Stimulated activated CD4-positive, alpha-beta T cell treated with anti-CD3 and anti-CD28 coated beads, Interleukin-12 subunit alpha, Interleukin-12 subunit beta, amount 100 ng/mL, for 4 hours (primary cell): ENCODE measurements around the gene ZNF181.

Source experiments
- DNase-seq: peaks from one replicate; pipeline ENCODE4 v3.0.0-alpha.2; 2020

The ZNF181 gene

DNA sequence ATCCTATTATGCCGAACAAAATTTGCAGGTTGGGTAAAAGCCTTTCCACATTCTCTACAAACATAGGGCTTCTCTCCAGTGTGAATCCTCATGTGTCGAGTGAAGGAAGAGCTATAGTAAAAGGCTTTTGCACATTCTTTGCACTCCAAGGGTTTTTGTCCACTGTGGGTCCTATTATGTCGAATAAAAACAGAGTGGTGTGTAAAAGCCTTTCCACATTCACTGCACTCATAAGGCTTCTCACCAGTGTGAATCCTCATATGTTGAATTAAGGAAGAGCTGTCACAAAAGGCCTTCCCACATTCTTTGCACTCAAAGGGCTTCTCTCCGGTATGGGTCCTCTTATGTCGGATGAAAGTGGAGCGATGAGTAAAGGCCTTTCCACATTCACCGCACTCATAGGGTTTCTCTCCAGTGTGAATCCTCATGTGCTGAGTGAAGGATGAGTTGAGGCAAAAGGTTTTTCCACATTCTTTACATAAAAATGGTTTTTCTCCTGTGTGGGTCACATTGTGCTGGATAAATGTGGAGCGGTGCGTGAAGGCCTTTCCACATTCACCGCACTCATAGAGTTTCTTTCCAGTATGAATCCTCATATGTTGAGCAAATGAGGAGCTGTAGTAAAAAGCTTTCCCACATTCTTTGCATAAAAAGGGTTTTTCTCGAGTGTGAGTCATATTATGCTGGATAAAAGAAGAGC lies 25.3 kb downstream of the ZNF181 start:
- no peak for DNase-seq

DNA sequence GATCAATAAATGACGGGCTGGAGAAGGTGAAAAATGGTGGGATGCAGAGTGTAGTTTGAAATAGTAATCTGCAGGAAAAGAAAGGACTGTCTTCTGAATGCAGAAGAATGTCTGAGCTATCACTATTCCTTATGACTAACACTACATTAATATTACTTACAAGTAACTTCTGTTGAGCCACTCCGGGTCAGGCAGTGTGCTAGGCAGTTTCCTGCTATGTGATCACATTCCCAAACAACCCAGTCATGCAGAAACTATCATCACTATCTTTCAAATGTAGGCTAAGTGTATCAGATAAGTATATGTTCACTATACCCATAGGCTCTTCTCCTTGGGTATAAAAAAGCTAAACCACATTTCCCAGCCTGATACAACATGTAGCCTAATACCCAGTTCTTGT lies 32.3 kb downstream of the ZNF181 start:
- DNase-seq = no peak

DNA sequence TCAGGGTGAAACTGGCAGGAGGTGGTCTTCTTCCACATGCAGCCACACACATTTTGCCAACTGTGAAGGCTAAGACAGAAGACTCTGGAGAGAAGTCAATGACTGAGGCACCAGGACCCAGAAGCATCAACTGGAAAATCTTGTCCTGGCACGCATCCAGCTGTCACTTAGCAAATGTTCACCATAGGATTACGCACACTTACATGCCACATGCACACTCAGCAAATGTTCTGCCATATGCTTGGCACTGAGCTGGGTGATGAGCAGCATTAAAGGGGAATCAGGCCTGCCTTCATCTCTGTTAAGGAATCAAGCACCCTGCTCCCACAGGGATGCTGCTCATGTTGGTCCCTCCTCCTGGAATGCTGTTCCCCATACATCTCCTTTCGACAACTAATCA lies 33.9 kb downstream of the ZNF181 start:
- no peak for DNase-seq

DNA sequence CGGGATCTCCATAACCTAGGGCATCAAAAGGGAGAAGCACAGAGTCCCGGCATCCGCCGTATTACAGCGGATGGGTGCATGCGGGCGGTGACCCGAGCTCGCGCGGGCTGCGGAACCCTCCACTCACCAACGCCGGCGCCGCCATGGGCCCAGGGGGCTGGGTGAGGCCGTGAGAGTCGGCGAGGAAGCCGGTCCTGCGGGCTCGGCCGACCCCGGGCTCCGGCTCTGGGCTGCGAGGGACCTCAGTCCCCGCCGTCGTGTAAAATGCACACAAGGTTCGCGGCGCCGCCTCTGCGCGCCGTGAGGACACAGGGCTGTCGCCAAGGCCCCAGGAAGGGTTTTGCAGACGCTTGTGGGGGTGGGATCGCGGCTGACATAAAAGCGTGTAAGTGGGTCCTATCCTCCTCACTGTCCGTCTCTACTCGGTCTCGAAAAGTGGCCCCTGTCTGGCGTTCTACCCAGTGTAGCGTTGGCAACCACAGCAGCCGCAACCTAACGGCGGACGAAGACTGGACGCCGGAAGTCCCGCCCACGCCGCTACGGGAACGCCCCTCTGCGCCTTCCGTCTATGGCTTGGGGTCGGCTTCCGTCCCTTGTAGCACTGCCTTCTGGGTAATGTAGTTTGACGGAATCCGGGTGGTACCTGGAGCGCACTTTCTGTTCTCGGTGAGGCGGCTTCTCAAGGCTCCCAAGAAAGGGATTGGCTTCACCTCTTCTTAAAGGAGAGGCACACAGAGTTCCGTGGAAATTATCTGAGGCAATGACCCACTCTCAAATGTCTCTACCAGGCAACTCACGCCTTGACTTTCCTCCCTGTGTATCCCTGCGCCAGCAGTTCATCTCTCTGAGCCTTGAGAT lies 38.9 kb downstream of the ZNF181 start, which contains the start of gene ZNF599:
Gene ZNF599, minus strand, starts transcription at position 519 of the 858 bp plus-strand sequence. Its CDS starts 374 bp downstream, at position 145.
- peak; percentile 89 for DNase-seq

DNA sequence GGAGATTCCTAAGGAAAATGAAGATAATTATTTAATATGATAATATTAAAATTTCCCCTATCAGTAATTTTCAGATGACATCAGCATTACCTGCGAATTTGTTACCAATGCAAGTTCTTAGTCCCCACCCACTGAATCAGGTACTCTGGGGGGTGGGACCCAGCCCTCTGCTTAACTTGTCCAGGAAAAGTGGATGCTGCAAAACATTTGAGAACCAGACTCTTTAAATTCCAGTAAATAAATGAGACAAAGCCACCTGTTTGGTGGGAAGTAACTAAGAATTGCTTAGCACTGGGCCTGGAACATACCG lies 39.5 kb downstream of the ZNF181 start:
- no peak for DNase-seq

DNA sequence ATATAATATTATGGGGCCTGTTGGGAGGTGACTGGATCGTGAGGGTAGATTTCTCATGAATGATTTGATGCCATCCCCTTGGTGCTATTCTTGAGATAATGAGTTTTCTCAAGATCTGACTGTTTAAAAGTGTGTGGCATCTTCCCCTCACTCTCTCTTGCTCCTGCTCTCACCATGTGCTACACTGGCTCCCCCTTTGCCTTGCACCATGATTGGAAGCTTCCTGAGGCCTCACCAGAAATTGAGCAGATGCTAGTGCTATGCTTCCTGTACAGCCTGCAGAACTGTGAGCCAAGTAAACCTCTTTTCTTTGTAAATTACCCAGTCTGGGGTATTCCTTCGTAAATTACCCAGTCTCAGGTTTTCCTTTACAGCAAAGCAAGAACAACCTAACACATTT lies 40.8 kb downstream of the ZNF181 start:
- no peak for DNase-seq

DNA sequence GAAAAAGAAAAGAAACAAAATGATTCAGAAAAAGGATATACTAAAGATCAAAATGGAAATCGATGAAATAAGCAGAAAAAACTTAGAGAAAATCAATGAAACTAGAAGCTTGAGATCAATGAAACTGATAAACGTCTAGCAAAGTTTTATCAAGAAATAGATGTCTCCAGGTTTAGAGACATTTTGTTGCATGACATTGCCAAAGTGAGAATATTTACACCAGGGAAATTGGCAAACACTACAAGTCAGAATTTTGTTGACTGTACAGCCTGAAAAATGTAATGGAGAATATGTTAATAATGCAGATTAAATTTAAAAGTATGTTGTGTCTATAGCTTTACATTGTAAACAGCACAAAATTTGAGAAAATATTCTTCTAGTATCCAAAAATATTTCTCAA lies 44.3 kb downstream of the ZNF181 start:
- DNase-seq = no peak

DNA sequence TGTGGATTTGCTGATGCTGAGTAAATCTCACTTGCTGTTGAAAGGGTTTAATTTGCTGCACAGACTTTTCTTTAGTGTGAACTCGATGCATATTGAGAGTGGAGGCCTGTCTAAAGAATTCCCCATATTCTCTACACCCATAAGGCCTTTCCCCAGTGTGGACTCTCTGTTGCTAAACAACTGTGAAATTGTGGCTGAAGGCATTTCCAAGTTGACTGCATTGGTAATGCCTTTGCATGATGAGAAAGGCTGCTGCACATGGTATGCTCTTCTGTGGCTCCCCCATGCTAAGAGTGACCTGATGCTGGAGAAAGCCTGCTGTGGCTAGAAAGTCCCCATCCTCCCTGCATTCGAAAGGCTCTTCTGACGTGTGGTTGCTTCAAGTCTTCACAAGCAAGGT lies 45.6 kb downstream of the ZNF181 start:
- no peak for DNase-seq

DNA sequence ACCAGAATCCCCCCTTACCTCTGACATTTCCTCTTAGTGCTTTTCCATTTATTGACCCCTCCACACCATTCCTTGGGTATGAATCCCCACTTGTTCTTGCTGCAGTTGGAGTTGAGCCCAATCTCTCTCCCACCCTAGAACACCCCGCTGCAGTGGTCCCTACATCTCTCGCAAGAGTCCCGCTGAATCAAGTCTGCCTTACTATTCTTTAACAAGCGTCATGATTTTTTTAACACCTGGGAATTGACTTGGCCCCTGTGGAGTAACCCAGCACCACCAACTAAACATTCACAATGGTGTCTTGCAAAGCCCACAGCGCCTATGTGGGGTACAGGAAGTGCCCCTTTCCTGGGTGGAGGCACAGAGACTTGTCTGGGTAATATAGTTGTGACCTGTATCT lies 52.2 kb downstream of the ZNF181 start:
- DNase-seq = no peak

DNA sequence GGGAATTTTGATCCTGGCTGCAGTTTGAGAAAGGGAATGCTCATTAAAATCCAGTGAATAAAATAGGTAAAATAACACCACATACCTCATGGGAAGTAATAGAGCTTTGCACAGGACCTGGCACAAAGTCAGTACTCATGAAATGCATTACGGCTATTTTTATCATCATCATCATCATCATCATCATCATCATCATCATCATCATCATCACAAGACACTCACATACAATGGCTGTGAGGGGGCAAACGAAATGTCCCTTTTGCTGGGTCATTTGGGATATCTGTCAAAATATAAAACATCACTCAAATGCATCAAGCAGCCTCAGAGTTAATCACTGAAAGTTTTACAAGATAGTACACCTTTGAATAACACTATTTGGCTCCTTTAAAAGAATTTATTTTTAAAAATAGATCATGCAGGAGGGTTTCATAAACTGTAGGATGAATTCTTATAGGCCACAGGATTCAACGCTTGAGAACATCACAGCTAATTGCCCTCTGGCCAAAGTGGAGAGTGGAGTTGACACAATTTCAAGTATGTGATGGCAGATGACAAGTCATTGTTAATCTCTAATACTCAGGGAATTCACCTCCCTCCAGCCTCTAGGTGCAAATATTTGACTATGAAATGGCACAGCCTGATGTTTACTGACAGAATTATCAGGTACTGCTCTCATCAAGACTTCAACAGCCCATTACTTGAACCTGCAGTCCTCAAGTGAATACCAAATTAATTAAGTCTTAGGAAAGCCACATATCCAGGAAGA lies 53.2 kb downstream of the ZNF181 start:
- DNase-seq = no peak

DNA sequence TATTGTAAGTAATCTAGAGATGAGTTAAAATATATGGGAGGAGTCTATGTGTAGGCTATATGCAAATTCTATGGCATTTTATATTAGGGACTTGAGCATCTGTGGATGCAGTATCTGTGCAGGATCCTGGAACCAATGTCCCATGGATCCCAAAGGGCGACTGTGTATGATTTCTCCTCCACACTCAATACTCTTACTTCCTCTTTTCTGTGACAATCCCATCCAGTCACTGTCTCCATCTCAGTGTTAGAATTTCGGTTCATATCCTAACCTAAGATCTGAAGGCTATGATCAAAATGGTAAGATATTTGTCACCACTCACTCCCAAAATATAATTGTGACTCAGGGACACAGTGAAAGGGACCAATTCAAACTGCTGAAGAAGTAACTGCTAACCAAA lies 54.0 kb downstream of the ZNF181 start:
- no peak for DNase-seq

DNA sequence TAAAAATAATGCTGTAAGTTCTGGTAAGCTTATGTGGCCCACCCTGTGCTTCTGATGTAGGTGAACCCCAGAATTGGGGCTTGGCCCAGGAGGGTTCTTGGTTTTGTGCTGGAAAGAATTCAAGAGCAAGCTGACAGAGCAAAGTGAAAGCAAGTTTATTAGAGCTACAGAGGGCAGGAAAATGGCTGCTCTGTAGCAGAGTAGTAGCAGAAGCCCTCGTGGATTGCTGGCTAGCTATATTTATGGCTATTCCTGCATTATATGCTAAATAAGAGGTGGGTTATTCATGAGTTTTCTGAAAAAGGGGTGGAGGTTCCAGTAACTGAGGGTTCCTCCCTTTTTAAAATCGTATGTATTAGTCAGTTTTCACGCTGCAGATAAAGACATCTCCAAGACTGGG lies 59.5 kb downstream of the ZNF181 start:
- no peak for DNase-seq

DNA sequence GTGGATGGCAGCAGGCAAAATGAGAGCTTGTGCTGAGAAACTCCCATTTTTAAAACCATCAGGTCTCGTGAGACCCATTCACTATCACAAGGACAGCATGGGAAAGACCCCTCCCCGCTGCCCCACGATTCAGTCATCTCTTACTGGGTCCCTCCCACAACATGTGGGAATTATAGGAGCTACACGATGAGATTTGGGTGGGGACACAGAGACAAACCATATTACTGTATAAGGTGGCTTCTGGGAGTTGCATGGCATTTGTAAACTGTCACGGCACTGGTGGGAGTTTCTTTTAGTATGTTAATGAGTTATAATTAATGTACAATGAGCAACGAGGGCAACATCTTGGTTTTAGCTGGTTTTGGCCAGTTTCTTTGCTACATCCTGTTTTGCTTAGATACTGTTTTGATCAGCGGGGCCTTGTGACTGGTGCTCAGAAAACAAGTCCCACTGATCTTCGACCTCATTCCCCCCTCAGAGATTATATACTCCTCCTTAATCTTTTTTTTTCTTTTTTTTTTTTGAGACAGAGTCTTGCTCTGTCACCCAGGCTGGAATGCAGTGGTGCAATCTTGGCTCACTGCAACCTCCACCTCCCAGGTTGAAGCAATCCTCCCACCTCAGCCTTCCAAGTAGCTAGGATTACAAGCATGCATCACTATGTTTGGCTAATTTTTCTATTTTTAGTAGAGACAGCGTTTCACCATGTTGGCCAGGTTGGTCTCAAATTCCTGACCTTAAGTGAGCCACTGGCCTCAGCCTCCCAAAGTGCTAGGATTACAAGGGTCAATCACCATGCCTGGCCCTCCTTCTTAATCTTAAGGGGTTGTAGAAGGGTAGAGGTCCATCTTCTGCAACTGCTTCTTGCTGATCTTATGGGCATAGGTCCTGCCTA lies 60.3 kb downstream of the ZNF181 start:
- no peak for DNase-seq
